Lower lobe of right lung (tissue), 2 donors: ENCODE results near the gene SPP1. TPM values are rescaled to one million over a fixed set of nuclear protein-coding genes. Genes with fewer than 3 reads are reported as not detected.
A peak's percentile ranks its signal among the peaks of the same experiment; 100 is the strongest.

Source experiments
- ATAC-seq, 2 donors: fragments of 200-7000 bp; cut with Tn5 transposase; one replicate each; pipeline ENCODE4 v1.9.1; 2020 to 2022; ENCODE audit warnings: mild to moderate bottlenecking in 2 of 2, moderate library complexity in 2 of 2
- DNase-seq: peaks from one replicate; pipeline ENCODE4 v3.0.0-alpha.2; 2020
- H3K27ac ChIP-seq: fragments of 200-600 bp; one replicate; pipeline ENCODE4 v1.8.0; 2022
- H3K27me3 ChIP-seq: fragments of 200-600 bp; one replicate; pipeline ENCODE4 v1.8.0; 2022; ENCODE audit warnings: low read depth
- H3K36me3 ChIP-seq: fragments of 200-600 bp; one replicate; pipeline ENCODE4 v1.8.0; 2022; ENCODE audit warnings: mild to moderate bottlenecking
- H3K4me1 ChIP-seq: fragments of 200-600 bp; one replicate; pipeline ENCODE4 v1.8.0; 2022
- H3K4me3 ChIP-seq: fragments of 200-600 bp; one replicate; pipeline ENCODE4 v1.8.0; 2022; ENCODE audit warnings: mild to moderate bottlenecking
- H3K9me3 ChIP-seq: fragments of 200-600 bp; one replicate; pipeline ENCODE4 v1.8.0; 2022
- intact Hi-C: fragments of 100-400 bp; cut with DNase I; formaldehyde crosslinking; loops from one replicate; pipeline ENCODE4 v1.11.0; 2022
- total RNA-seq: library from RNA; stranded (reverse); fragmentation: NEBNext Ultra II Directional; extraction: Animal tissue kit (Norgen Biotek cat#: 25700); gene quantifications from one replicate; pipeline ENCODE4 v1.2.1, GENCODE V29; 2021
- TF ChIP-seq, protein P1 (sequence below): fragments of 200-600 bp; IDR thresholded peaks from one replicate; pipeline ENCODE4 v1.8.0; 2022; ENCODE audit warnings: antibody characterized with exemption, mild to moderate bottlenecking
- donor health status: DM: no; HTN: yes; CAD: no; lungs with severe emphysema.

Gene SPP1
- total RNA-seq, 1 donor from 2014 or later: 8.0 TPM

DNA sequence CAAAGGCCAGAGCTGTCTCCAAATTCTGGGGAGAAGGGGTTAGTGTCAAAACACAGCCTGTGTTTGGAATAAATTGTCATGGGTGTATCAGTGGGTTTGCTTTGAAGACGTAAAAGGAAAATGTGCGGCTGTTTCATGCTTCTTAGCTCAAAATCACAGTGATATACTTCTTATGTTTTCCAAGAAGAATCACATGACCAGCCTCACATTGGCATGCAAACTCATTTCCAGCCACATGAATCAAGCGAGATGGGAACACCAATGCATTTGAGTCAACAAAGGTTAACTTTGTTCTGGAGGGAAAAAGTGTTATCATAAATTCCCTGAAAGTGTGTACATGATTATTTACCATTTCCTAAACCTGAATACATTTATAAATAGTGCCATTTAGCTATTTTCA lies 19.0 kb upstream of the SPP1 start:
- no peak for ATAC-seq
- H3K4me1 ChIP-seq: no peaks in the 10 kb centered on the region
- H3K9me3 ChIP-seq: no peaks in the 10 kb centered on the region
- no peak for DNase-seq
- no peak overlapping the region for H3K4me3 ChIP-seq
- H3K27me3 ChIP-seq: no peaks in the 10 kb centered on the region
- TF ChIP-seq, protein P1, sequence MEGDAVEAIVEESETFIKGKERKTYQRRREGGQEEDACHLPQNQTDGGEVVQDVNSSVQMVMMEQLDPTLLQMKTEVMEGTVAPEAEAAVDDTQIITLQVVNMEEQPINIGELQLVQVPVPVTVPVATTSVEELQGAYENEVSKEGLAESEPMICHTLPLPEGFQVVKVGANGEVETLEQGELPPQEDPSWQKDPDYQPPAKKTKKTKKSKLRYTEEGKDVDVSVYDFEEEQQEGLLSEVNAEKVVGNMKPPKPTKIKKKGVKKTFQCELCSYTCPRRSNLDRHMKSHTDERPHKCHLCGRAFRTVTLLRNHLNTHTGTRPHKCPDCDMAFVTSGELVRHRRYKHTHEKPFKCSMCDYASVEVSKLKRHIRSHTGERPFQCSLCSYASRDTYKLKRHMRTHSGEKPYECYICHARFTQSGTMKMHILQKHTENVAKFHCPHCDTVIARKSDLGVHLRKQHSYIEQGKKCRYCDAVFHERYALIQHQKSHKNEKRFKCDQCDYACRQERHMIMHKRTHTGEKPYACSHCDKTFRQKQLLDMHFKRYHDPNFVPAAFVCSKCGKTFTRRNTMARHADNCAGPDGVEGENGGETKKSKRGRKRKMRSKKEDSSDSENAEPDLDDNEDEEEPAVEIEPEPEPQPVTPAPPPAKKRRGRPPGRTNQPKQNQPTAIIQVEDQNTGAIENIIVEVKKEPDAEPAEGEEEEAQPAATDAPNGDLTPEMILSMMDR: no peak
- intact Hi-C loops: no loop called here
- no peaks in the 10 kb centered on the region for H3K36me3 ChIP-seq
- no peak overlapping the region for H3K27ac ChIP-seq

DNA sequence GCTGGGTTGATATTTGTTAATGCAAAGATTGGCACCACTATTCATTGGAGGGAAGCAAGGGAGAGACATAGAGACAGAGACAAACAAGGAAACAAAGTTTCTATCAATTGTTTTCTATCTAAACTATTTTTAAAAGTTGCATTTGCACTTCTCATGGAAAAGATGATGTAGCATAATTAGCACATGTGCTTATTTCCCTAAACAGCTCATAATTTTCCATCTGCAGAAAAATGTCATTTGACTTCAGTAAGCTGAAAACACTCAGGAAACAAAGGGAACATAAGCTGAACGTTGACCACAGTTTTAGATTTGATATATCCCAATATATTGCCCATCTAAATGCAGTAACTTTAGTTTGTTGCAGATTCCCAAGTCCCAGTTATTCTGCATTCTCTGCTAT lies 18.5 kb upstream of the SPP1 start:
- H3K27me3 ChIP-seq: no peaks in the 10 kb centered on the region
- H3K4me1 ChIP-seq: no peaks in the 10 kb centered on the region
- no peak for ATAC-seq
- H3K4me3 ChIP-seq: no peak overlapping the region
- no peaks in the 10 kb centered on the region for H3K36me3 ChIP-seq
- DNase-seq: no peak
- intact Hi-C loops: no loop called here
- H3K27ac ChIP-seq: no peak overlapping the region
- no peaks in the 10 kb centered on the region for H3K9me3 ChIP-seq
- TF ChIP-seq, protein P1: no peak

DNA sequence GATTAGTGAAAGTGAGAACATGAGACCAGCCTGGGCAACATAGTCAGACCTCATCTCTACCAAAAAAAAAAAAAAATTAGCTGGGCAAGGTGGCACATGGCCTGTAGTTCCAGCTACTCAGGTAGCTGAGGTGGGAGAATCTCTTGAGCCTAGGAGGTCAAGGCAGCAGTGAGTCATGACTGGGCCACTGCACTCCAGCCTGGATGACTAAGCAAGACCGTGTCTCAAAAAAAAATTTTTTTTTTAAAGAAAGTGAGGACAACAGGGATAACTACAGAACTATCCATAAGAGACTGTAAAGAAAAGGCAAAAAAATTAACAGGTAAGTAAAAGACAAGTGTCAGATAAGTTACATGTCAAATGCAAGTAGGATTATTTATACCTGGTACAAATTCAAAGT lies 13.5 kb upstream of the SPP1 start:
- Histone ChIP-seq H3K36me3 (no peaks in the 10 kb centered on the region), H3K27me3 (no peaks in the 10 kb centered on the region), H3K27ac (no peak overlapping the region), H3K9me3 (no peaks in the 10 kb centered on the region), H3K4me3 (no peak overlapping the region), H3K4me1 (no peaks in the 10 kb centered on the region)
- TF ChIP-seq, protein P1: no peak
- ATAC-seq (no peak), DNase-seq (no peak)
- intact Hi-C loops: no loop called here

DNA sequence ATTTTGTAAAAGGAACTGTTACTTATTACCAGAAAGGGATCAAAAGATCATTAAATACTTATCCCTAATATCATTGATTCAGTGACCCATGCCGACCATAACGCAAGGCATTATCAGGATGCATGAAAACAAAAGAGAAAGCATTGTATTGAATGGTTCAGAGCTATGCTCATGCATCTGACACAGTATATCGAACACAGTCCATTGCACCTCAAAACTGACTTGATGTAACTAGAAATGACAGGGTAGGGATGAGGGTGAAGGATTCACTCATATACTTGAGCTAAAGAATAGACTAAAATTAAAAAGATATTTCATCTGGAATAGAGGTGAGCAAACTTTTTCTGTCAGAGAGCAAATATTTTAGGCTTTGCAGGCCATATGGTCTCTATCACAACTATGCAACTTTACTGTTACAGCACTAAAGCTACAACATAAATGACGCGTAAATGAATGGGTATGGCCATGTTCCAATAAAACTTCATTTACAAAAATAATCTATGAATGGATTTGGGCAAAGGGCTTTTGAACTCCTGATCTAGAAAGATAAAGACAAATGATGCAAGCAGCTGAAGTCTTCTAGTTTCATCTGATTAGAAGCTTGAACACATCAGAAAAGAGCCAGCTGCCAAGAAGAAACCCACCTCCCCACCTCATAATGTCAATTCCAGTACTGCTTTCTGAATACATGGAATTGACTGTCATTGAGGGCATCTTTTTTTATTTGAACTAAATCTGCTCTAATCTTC lies 12.9 kb upstream of the SPP1 start:
- TF ChIP-seq, protein P1: no peak
- no peak for DNase-seq
- Histone ChIP-seq H3K9me3 (no peaks in the 10 kb centered on the region), H3K4me3 (no peak overlapping the region), H3K4me1 (no peaks in the 10 kb centered on the region), H3K27ac (no peak overlapping the region), H3K36me3 (no peaks in the 10 kb centered on the region), H3K27me3 (no peaks in the 10 kb centered on the region)
- no peak for ATAC-seq
- intact Hi-C loops: no loop called here

DNA sequence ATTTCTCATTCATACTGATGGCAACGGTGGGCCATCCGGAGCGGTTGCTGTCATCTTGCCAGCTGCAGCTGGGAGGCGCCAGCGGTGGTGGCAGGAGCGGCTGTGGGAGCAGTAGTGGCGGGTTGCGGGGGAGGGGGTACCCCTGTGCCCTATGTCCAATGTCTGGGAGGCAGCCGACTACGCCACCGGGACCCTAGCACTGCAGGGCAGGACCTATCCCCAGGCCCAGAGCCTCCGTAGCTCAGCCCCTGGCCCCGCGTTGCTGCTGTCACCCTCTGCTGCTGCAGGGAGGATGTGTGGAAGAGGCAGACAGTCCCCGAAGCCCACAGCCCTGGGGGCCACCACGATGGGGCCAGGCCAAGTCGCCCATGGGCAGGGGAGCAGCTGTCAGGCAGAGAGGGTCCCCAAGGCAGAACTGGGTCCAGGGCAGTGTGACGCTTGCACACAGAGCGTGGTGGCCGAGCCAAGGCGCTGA lies 10.0 kb upstream of the SPP1 start:
- peak in 1 of 2 donors; percentile 42 for ATAC-seq

More for the DNA sequence above, 10.0 kb upstream of the SPP1 start:
- Histone ChIP-seq H3K4me3 (no peak overlapping the region), H3K9me3 (no peaks in the 10 kb centered on the region), H3K27ac (no peak overlapping the region), H3K27me3 (peaks cover 4% of the 10 kb centered on the region), H3K4me1 (no peaks in the 10 kb centered on the region), H3K36me3 (no peaks in the 10 kb centered on the region)
- DNase-seq: no peak
- intact Hi-C loops: no loop called here
- TF ChIP-seq, protein P1: no peak
